ENCODE measurements around the gene FAF2.

The FAF2 gene

GRCh38 chr5:176507911-176508310 is 59.7 kb downstream of the FAF2 start:
- DNase-seq (ENCODE audit: low read depth): no peak

GRCh38 chr5:176508603-176509002 is 60.4 kb downstream of the FAF2 start:
- no peak for DNase-seq (ENCODE audit: low read depth)

GRCh38 chr5:176513788-176514187 is 65.6 kb downstream of the FAF2 start:
- no peak for DNase-seq (ENCODE audit: low read depth)

- no peak for DNase-seq (ENCODE audit: low read depth)
Measured at GRCh38 chr5:176514244-176514950, 66.2 kb downstream of the FAF2 start.

- no peak for DNase-seq (ENCODE audit: low read depth)
Measured at GRCh38 chr5:176515396-176515795, 67.2 kb downstream of the FAF2 start.

DNA sequence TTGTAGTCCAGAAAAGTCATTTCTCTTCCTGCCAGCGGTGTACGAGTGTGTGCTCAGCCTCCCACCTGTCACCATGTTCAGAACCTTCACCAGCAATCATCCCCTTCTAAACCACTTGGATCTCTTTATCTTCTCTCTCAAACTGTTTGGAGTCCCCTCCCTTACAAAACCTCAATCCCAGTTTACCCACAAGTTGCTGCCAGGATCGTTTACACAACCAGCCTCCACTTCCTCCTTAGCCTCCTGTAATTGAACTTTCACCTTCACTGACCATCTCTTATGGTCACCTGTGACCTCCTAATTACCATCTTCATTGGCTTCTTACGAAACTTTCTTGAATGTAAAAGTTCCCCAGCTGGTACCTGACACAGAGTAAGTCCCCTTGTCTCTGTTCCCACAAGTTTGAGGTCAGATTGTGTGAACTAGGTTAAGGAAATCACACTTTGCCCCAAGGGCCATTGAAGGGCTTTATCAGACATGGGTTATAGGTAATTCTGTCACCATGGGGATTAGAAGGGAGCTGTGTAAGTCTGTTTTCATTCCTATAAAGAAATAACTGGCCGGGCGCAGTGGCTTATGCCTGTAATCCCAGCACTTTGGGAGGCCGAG is 69.0 kb downstream of the FAF2 start:
- DNase-seq (ENCODE audit: low read depth): no peak

- no peak for DNase-seq (ENCODE audit: low read depth)
Measured at GRCh38 chr5:176519810-176520720, 71.9 kb downstream of the FAF2 start.

- no peak for DNase-seq (ENCODE audit: low read depth)
Measured at GRCh38 chr5:176521286-176521685, 73.1 kb downstream of the FAF2 start.

DNA sequence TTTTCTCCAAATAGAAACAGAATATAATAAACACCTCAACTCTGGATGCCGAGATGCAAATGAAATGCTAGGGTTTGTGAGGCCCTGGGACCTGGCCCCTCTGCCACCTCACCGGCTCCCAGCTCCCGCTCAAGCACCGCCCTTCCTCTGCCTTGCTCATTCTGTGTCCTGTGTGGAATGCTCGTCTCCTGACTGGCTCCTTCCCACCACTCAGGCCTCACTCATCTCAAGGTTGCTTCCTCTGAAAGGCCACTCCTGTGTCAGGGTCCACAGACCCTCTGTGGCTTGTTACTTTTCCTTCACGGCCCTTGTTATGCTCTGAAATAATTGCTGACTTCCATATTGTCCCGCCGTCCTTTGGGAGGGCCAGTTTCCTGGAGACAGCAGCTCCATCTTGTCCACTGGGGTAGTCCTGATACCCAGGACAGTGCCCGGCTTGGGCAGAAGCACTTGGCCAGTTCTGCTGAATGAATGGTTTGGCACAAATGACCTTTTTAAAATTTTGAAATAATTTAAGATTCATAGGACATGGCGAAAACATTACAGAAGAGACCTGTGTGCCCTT is 73.6 kb downstream of the FAF2 start:
- no peak for DNase-seq (ENCODE audit: low read depth)

- DNase-seq (ENCODE audit: low read depth): no peak
Measured at GRCh38 chr5:176524138-176524537, 76.0 kb downstream of the FAF2 start.

GRCh38 chr5:176524987-176525386 is 76.8 kb downstream of the FAF2 start:
- DNase-seq (ENCODE audit: low read depth): no peak

- no peak for DNase-seq (ENCODE audit: low read depth)
Measured at GRCh38 chr5:176525677-176526076, 77.5 kb downstream of the FAF2 start.

DNA sequence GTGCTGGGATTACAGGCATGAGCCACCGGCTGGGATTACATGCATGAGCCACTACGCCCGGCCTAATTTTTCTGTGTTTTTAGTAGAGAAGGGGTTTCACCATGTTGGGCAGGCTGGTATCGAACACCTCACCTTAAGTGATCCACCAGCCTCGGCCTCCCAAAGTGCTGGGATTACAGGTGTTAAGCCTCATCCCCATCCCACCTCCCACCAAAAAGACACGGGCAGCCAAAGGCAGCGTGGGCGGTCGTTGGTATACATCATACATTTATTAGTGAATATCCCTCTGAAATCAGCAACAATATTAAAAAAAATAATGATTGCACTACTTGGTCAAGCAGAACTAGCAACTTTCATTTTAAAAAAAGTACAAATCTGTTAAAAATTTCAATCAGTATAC is 78.3 kb downstream of the FAF2 start:
- DNase-seq (ENCODE audit: low read depth): no peak

DNA sequence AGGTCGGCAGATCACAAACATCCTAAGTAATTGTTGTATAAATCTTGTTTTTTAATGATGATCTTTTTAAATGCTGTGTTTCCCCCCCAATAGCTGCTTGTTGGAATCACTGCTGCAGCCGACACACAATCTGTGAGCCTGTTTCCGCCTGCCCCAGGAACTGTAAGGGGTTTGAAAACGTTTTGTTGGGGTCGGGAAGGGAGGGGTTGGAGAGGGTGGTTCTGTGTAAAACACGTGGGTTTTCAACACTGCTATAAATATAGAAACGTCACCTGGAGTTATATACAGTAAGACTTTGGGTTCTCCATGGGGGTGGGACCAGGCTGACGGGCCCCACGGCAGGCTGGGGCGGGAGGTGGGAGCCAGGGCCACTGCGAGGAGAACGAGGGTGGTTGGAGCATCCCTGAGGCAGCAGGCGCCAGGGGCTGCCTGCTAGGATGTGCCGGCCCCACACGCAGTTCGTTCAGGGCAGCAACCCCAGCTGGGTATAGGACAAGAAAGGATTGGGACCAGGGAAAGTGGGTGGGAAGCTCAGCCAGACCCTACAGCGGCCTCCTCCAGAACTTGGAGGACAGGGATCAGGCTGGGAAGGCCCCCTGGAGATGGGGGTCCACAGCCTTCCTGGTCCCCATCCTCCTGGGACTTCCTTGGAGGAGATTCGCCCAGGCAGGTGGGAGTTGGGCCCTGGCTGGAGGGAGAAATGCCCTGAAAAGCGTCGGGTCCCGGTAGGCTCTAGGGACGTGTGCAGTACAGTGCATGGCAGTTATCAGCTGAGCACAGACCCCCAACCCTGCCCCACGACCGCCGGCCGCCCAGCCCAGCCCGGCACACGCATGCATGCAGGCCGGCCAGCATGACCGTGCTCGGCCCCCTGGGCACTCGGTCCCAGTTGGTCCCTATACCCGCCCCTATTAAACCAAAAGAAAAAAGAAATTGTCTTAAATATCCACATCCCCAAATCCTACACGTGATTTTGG is 79.3 kb downstream of the FAF2 start:
- no peak for DNase-seq (ENCODE audit: low read depth)

- no peak for DNase-seq (ENCODE audit: low read depth)
Measured at GRCh38 chr5:176528301-176528700, 80.1 kb downstream of the FAF2 start.

DNA sequence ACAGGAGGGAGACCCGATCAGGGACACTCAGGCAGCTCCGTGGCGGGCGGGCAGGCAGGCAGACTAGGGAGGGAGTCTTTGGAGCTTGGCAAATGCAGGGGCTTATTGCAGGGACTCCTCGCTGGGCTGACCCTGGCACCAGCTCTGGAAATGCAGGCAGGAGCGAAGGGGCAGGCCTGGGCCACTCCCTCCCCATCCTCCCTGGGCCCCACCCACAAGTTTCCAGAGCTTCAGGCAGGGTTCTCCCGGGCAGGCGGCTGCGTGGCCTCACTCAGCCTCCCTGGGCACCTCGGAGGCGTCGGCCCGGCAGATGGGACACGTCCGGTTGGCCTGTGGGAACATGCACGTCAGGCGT is 80.6 kb downstream of the FAF2 start:
- no peak for DNase-seq (ENCODE audit: low read depth)

DNA sequence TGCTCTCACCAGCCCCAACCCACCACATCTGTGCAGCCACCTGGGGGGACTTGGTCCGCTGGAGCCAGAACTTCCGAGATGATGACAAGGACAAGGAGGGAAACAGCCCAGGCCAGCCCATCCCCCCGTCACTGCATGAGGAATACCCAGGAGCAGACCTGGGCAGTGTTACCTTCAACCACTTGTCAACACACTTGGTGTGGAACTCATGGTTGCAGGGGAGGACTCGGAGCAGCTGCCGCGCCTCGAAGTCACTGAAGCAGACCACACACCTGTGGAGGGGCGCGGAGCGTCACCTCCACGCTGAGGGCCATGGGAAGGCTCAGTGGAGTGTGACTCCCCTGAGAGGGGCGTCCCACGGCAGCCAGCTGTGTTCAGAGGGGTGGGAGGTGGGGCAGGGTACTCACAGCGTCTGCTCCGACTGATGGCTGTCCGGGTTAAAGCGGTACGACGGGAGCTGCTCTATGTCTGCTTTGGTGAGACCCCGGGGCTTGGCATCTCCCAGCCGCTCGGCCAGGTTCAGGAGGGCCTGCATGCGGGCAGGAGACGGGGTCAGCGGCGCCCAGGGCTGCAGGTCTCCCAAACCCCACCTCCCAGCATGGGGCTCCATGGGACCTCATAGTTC is 81.0 kb downstream of the FAF2 start:
- DNase-seq (ENCODE audit: low read depth): no peak

DNA sequence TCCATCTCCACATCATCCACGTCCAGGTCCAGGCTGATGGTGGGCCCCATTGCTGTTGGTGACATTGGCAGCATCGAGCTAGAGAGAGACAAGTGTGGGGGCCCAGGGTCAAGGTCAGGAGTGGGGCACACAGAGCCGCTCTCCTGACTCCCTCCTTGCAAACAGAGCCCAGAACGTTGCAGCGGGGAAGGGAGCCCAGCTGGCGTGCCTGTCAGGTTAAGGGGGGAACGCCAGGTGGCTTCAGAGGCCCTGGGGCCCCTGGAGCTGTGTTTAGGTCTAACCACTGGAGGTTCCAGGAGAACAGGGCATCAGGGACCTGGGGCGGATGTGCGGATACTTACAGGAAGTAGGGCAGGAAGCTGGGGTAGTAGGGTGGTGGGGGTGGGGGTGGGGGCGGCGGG is 81.6 kb downstream of the FAF2 start:
- DNase-seq (ENCODE audit: low read depth): no peak

GRCh38 chr5:176530393-176530982 is 82.3 kb downstream of the FAF2 start:
- DNase-seq (ENCODE audit: low read depth): no peak
